H1 (cell line): ENCODE results near the gene OPRD1.

ENCODE experiments used
- CTCF ChIP-seq, 3 experiments: IDR thresholded peaks; 1 replicate in 2 of 3; 2 replicates in 1 of 3; pipeline versions ENCODE4 v1.5.1 to v1.6.1; 2011; ENCODE audit warnings: low read length in 3 of 3, mild to moderate bottlenecking in 3 of 3, inconsistent platforms in 2 of 3, low read depth in 1 of 3, moderate library complexity in 1 of 3; ENCODE audit not compliant: insufficient read depth in 1 of 3; ENCODE audit errors: control extremely low read depth in 1 of 3
- RAD21 ChIP-seq, 2 experiments: IDR thresholded peaks in 1 of 2; conservative IDR thresholded peaks in 1 of 2; 2 replicates each; pipeline ENCODE4 v1.6.1; 2011; ENCODE audit warnings: low read depth in 2 of 2, low read length in 2 of 2, improper control_type of control experiment in 1 of 2, inconsistent platforms in 1 of 2, mild to moderate bottlenecking in 1 of 2, moderate library complexity in 1 of 2

- TF ChIP-seq CTCF (IDR thresholded peaks at IDR 0.05; ENCODE audit: control extremely low read depth in 1 of 3, insufficient read depth in 1 of 3, low read depth in 1 of 3, low read length in 3 of 3), result no peak
- TF ChIP-seq RAD21 (IDR thresholded peaks at IDR 0.05 in 1 of 2, conservative IDR thresholded peaks at IDR 0.05 in 1 of 2; ENCODE audit: low read depth in 2 of 2, low read length in 2 of 2), result no peak
Observed at GRCh38 chr1:28807986-28808385, 4.0 kb upstream of the OPRD1 start.
